GM19099 (cell line): ENCODE data around the gene EFHD2.

Experiments
- POLR2A ChIP-seq: IDR thresholded peaks from 3 replicates; pipeline ENCODE4 v1.6.1; 2011; ENCODE audit warnings: low read depth; ENCODE audit not compliant: insufficient read length; ENCODE audit errors: extremely low read depth

The EFHD2 gene

GRCh38 chr1:15403962-15404580, 5.6 kb upstream of the EFHD2 start:
- TF ChIP-seq POLR2A: no peak

- TF ChIP-seq POLR2A: no peak
Observed at GRCh38 chr1:15405106-15405850, 4.4 kb upstream of the EFHD2 start.

- no peak for TF ChIP-seq POLR2A
Observed at GRCh38 chr1:15406614-15407559, 2.8 kb upstream of the EFHD2 start.

- TF ChIP-seq POLR2A: no peak
Observed at GRCh38 chr1:15407580-15407979, 2.1 kb upstream of the EFHD2 start.

GRCh38 chr1:15408890-15409387, 749 bp upstream of the EFHD2 start:
- TF ChIP-seq POLR2A: no peak

- TF ChIP-seq POLR2A: no peak
Observed at GRCh38 chr1:15410223-15410883, 665 bp downstream of the EFHD2 start.

- TF ChIP-seq POLR2A: no peak
Observed at GRCh38 chr1:15410884-15411245, 1.2 kb downstream of the EFHD2 start.

GRCh38 chr1:15411593-15412137, 2.0 kb downstream of the EFHD2 start:
- TF ChIP-seq POLR2A: no peak

- no peak for TF ChIP-seq POLR2A
Observed at GRCh38 chr1:15412175-15412800, 2.6 kb downstream of the EFHD2 start.

- no peak for TF ChIP-seq POLR2A
Observed at GRCh38 chr1:15412843-15413242, 3.2 kb downstream of the EFHD2 start.

- no peak for TF ChIP-seq POLR2A
Observed at GRCh38 chr1:15413563-15414444, 4.1 kb downstream of the EFHD2 start.

GRCh38 chr1:15414445-15414983, 4.8 kb downstream of the EFHD2 start:
- TF ChIP-seq POLR2A: no peak
